OCI-LY7 (cell line): Measurements from ENCODE around the gene RNF13. TPM values are rescaled to one million over a fixed set of nuclear protein-coding genes. Genes with fewer than 3 reads are reported as not detected.

Experiments
- BruUV-seq: library from RNA; stranded (reverse); fragments of 400-500 nt; replicated peaks from 2 replicates; lab custom pipeline; 2021; lab: Mats Ljungman, UMichigan
- CTCF ChIA-PET: fragments of 300-600 bp; sonication (Branson Sonifier 250); formaldehyde crosslinking; loops from one replicate; lab custom pipeline; 2022; ENCODE audit warnings: antibody characterized with exemption; ENCODE audit not compliant: unreplicated experiment; lab: Charles Lee
- POLR2A ChIA-PET: fragments of 300-600 bp; sonication (Branson Sonifier 250); formaldehyde crosslinking; loops from one replicate; lab custom pipeline; 2022; ENCODE audit warnings: antibody characterized with exemption; lab: Charles Lee
- DNase-seq: peaks from one replicate; pipeline ENCODE4 v3.0.0-alpha.2; 2015; ENCODE audit warnings: low spot score
- H2AFZ ChIP-seq: fragments of 200-600 bp; sonication (generic), shearing (Covaris generic); 2 replicates; pipeline ENCODE4 v1.6.1; 2014; ENCODE audit warnings: mild to moderate bottlenecking, antibody characterized with exemption, low read length, moderate library complexity
- H3K27ac ChIP-seq: fragments of 200-600 bp; sonication (generic); 2 replicates; pipeline ENCODE4 v1.5.1; 2014; ENCODE audit warnings: mixed run types, low read depth, mild to moderate bottlenecking, moderate library complexity, low read length, inconsistent platforms; ENCODE audit not compliant: poor library complexity, severe bottlenecking
- H3K36me3 ChIP-seq: fragments of 200-600 bp; sonication (generic); 2 replicates; pipeline ENCODE4 v1.6.1; 2014; ENCODE audit warnings: mild to moderate bottlenecking, antibody characterized with exemption, low read length, moderate library complexity, mixed read lengths; ENCODE audit not compliant: insufficient read depth
- H3K4me1 ChIP-seq: fragments of 200-600 bp; sonication (generic); 2 replicates; pipeline ENCODE4 v1.5.1; 2014; ENCODE audit warnings: mild to moderate bottlenecking, low read length; ENCODE audit not compliant: insufficient read depth, poor library complexity, severe bottlenecking
- H3K4me2 ChIP-seq: fragments of 200-600 bp; sonication (generic); 2 replicates; pipeline ENCODE4 v1.6.1; 2014; ENCODE audit warnings: mild to moderate bottlenecking, low read length
- H3K4me3 ChIP-seq: fragments of 200-600 bp; sonication (generic); 2 replicates; pipeline ENCODE4 v1.5.1; 2014; ENCODE audit warnings: mild to moderate bottlenecking, low read depth, low read length; ENCODE audit not compliant: poor library complexity, severe bottlenecking
- H3K79me2 ChIP-seq: fragments of 200-600 bp; sonication (generic); 2 replicates; pipeline ENCODE4 v1.6.1; 2016; ENCODE audit warnings: low read depth, mild to moderate bottlenecking, low read length, moderate library complexity, mixed read lengths; ENCODE audit not compliant: insufficient read depth
- H3K9me2 ChIP-seq: fragments of 200-600 bp; sonication (generic); 2 replicates; pipeline ENCODE4 v1.6.1; 2016; ENCODE audit warnings: mild to moderate bottlenecking, low read length, mixed read lengths; ENCODE audit not compliant: insufficient read depth
- H3K9me3 ChIP-seq: fragments of 200-600 bp; sonication (generic); 2 replicates; pipeline ENCODE4 v1.6.1; 2014; ENCODE audit warnings: mild to moderate bottlenecking, mixed run types, low read length, mixed read lengths
- H4K20me1 ChIP-seq: fragments of 200-600 bp; sonication (generic); 2 replicates; pipeline ENCODE4 v1.6.1; 2014; ENCODE audit warnings: mild to moderate bottlenecking, antibody characterized with exemption, low read length, moderate library complexity, mixed read lengths; ENCODE audit not compliant: insufficient read depth
- CTCF ChIP-seq: fragments of 200-600 bp; sonication (generic); conservative IDR thresholded peaks from 2 replicates; pipeline ENCODE4 v1.5.1; 2014; ENCODE audit warnings: mild to moderate bottlenecking, antibody characterized with exemption, low read length, moderate library complexity, mixed read lengths
- EZH2phosphoT487 ChIP-seq: fragments of 200-600 bp; sonication (generic); IDR thresholded peaks from 2 replicates; pipeline ENCODE4 v1.6.1; 2018; ENCODE audit warnings: low read depth, borderline replicate concordance, mild to moderate bottlenecking, mixed run types, antibody characterized with exemption, low read length, moderate library complexity, mixed read lengths
- intact Hi-C: fragments of 100-400 bp; cut with micrococcal nuclease; formaldehyde crosslinking; loops from one replicate; pipeline ENCODE4 v1.10.0; 2022; ENCODE audit not compliant: unreplicated experiment
- total RNA-seq, 2 experiments: library from RNA; depleted of rRNA in 1 of 2; stranded (reverse); fragments of >200 nt in 1 of 2; shearing (Covaris generic) in 1 of 2; gene quantifications; 2 replicates each; pipeline ENCODE4 v1.2.3, GENCODE V29; 2014 to 2022

Gene RNF13
- total RNA-seq, 2 experiments from 2014 or later, result 26.2 to 37.3 TPM

- BruUV-seq, result no TSS peak
- ChIA-PET CTCF (no interaction called here), POLR2A (no interaction called here)
- no peak overlapping the region for H3K4me3 ChIP-seq
- TF ChIP-seq CTCF (no peak), EZH2phosphoT487 (no peak)
- DNase-seq, result no peak
- H3K4me2 ChIP-seq, result no peak overlapping the region
- no peak overlapping the region for H3K27ac ChIP-seq
- H3K9me3 ChIP-seq, result peaks cover 4% of the 10 kb centered on the region; the same call in 1 of the 2 replicates
- no peak overlapping the region for H2AFZ ChIP-seq
- peaks cover 18% of the 10 kb centered on the region; the same call in 1 of the 2 replicates for H3K79me2 ChIP-seq
- H3K9me2 ChIP-seq, result no peaks in the 10 kb centered on the region
- peaks cover 49% of the 10 kb centered on the region for H3K36me3 ChIP-seq
- no peaks in the 10 kb centered on the region for H4K20me1 ChIP-seq
- H3K4me1 ChIP-seq, result no peaks in the 10 kb centered on the region
- intact Hi-C loops, result no loop called here
Observed at GRCh38 chr3:149845570-149846244, 32.7 kb downstream of the RNF13 start.

GRCh38 chr3:149848238-149848637 is 35.2 kb downstream of the RNF13 start:
- Histone ChIP-seq H3K79me2 (peaks cover 11% of the 10 kb centered on the region; the same call in 1 of the 2 replicates), H3K9me3 (no peaks in the 10 kb centered on the region; the same call in 1 of the 2 replicates), H3K4me1 (no peaks in the 10 kb centered on the region), H3K36me3 (peaks cover 59% of the 10 kb centered on the region), H3K4me2 (no peak overlapping the region), H4K20me1 (no peaks in the 10 kb centered on the region), H3K4me3 (no peak overlapping the region), H2AFZ (no peak overlapping the region), H3K9me2 (no peaks in the 10 kb centered on the region), H3K27ac (no peak overlapping the region)
- ChIA-PET POLR2A (interaction anchor here (0.7 to 1.3 kb wide), 2 partner anchors 8 to 85 kb away, joined by 4 to 6 read pairs; no protein-coding TSS in a partner anchor), CTCF (interaction anchor here (1.0 kb wide), 1 partner anchor 10 kb away, joined by 3 read pairs; no protein-coding TSS in a partner anchor)
- no peak for TF ChIP-seq CTCF
- TF ChIP-seq EZH2phosphoT487, result no peak
- BruUV-seq, result no TSS peak
- intact Hi-C loops, result no loop called here
- no peak for DNase-seq

- Histone ChIP-seq H3K9me3 (no peaks in the 10 kb centered on the region; the same call in 1 of the 2 replicates), H3K27ac (no peak overlapping the region), H3K36me3 (peaks cover 62% of the 10 kb centered on the region), H3K4me2 (no peak overlapping the region), H3K9me2 (no peaks in the 10 kb centered on the region), H3K4me3 (no peak overlapping the region), H3K79me2 (peaks cover 7% of the 10 kb centered on the region; the same call in 1 of the 2 replicates), H3K4me1 (no peaks in the 10 kb centered on the region), H4K20me1 (no peaks in the 10 kb centered on the region), H2AFZ (no peak overlapping the region)
- TF ChIP-seq EZH2phosphoT487 (no peak), CTCF (no peak)
- ChIA-PET POLR2A (interaction anchor here (0.7 kb wide), 1 partner anchor 85 kb away, joined by 4 read pairs; no protein-coding TSS in a partner anchor), CTCF (interaction anchor here (1.0 kb wide), 1 partner anchor 10 kb away, joined by 3 read pairs; no protein-coding TSS in a partner anchor)
- BruUV-seq, result no TSS peak
- intact Hi-C loops, result no loop called here
- DNase-seq, result no peak
Observed at GRCh38 chr3:149848688-149849087, 35.7 kb downstream of the RNF13 start.
